EL (cell line): ENCODE data around the gene AHSG.

Experiments
- DNase-seq: peaks from one replicate; pipeline ENCODE4 v3.0.0-alpha.2; 2016

AHSG gene

GRCh38 chr3:186643493-186643892, 30.6 kb downstream of the AHSG start:
- DNase-seq = no peak

DNA sequence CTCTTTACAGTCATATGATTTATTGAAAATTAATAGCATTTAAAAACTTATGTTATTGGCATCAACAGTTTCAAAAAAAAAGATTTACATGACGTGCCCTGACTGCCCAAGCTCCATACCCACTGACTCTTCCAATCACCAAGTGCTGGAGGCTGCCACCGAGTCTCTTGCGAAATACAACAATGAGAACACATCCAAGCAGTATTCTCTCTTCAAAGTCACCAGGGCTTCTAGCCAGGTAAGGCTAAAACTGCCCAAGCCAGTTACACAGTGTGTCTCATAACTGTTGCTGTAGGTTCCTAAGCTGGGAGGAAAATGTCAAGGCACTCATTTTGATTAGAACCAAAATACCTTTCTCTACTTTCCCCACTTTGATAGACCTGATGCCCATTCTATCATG, 31.8 kb downstream of the AHSG start:
- DNase-seq = no peak

DNA sequence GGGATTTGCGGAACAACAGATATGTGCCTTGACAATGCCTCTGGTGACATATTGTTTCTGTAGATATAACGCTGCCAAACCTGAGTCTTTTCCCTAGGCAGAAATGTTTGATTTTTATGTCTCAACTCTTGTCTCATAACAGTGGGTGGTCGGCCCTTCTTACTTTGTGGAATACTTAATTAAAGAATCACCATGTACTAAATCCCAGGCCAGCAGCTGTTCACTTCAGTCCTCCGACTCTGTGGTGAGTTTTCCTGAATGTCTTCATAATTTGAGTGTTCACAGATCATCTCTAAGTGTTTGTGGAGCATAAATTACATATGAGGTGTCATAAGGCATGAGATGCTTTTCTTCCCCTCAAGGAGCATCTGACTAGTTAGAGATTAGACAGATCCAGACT, 33.2 kb downstream of the AHSG start:
- no peak for DNase-seq

GRCh38 chr3:186646841-186647240, 34.0 kb downstream of the AHSG start:
- no peak for DNase-seq

DNA sequence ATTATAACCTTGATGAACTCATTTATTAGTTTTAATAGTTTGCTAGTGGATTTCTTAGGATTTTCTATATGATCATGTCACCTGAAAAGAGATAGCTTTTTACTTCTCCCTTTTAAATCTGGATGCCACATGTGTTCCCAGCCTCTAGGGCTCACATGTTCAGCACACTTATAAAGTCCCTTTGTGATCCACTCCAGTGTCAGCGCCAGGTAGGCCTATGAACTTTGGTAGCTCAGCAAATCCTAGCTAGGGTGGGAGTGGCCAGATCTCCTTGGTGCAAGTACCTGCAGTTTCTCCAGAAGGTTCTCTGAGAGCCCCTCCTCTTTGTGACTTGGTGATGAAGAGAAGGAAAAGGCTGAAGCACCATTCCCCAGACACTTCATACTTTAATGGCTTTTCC, 36.0 kb downstream of the AHSG start:
- no peak for DNase-seq

DNA sequence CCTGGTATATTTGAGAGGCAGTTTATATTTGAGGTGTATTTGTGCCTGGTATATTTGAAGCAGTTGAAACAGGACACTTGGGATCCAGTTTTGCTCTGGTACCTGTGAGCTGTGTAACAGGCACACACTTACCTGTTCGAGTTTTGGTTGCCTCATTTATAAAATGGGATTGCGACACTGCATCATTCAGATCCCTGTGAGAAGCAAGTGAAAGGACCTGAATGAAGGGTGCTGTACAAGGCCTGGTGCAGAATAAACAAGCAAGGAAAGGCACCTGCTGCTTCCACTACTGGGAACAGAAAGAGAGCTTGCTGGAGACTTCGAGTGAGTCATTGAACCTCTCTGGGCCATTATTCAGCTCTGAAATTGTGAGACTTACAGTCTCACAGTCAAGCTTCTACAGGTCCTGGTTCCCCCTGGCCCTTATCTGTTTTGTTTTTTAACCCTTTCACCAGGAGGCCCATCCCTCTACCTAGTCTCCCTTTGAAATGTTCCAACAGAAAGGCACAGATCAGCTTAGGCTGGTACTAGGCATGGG, 38.9 kb downstream of the AHSG start:
- no peak for DNase-seq

DNA sequence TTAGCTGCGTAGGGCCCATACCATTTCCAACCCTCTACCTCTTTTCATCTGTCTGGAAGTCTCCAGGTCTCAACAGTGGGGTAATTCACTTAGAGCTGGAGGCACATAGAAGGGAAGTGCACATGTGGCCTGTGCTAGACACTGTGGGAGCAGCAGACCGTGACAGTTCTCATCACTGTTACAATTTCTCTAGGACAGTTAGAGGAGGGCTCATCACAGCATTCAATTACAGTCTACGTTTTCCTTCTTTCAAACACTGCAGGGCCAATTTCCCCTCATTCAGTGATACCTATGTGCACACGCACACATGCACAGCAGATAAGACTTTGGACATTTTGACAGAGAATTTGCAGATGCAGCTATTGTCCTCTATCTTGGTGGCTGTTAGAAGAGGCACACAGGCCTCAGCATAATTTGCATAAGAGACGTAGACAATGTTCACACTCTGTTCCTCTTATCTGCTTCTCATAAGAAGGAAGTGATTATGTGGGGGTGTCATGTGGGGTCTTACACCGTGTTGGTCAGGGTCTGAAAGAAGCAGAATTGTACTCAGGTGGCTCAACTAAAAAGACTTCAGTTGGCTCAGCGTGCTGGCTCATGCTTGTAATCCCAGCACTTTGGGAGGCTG, 40.3 kb downstream of the AHSG start:
- no peak for DNase-seq

DNA sequence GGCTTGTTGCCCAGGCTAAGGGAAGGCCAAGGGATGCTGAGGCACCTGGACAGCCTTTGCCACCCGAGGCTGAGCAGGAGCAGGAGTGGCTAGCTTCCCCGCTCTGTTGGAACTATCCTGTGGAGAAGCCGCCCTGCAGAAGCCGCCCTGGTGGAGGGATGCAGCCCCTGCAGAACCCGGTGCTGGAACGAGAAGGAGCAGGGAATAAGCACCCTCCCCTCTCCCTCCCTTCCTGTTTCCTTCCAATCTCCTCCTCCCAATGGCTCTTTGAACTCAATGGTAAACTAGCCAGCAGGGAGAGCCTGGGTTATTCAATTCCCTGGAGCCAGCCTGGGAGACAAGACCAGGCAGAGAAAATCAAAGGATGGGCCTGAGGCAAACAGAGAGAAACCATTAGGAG, 41.1 kb downstream of the AHSG start:
- DNase-seq = no peak

DNA sequence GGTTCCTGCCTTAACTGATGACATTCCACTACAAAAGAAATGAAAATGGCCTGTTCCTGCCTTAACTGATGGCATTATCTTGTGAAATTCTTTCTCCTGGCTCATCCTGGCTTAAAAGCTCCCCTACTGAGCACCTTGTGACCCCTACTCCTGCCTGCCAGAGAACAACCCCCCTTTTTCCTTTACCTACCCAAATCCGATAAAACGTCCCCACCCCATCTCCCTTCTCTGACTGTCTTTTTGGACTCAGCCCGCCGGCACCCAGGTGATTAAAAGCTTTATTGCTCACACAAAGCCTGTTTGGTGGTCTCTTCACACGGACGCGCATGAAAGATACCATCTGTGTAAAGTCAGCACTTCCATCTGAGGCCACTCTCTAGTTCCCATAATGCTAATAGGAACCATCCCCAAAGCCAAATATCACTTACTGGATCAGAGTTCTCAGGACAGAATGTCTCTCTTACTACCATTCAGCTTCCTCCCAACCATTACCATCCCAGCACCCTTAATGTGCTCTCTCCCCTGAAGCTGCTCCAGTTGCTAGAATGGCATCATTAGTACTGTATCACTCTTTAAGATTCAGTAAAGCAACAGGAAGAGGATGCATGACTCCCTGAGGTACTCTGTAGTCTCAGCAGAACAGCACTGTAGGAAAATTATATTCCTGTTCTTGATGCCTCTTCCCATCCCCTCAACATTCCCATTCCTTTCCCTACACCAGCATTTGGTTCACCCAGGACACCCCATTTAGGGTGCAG, 50.7 kb downstream of the AHSG start:
- DNase-seq = no peak

DNA sequence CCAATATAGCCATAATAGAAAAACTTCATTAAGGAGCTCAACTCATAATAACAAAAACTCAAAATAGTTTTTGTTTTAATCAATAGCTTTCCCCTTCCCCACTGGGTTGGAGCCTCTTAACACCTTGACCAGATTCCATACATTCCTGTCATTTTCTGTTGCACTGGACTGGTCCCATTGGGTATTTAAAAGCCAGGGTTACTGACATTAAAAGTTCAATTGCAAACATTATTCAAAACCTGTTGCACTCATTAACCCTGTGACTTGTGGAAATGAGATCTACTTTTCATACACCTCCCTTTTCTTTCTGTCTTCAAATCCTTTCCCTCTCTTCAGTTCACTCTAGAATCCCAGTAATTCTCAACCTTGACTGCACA, 51.2 kb downstream of the AHSG start:
- DNase-seq = no peak

DNA sequence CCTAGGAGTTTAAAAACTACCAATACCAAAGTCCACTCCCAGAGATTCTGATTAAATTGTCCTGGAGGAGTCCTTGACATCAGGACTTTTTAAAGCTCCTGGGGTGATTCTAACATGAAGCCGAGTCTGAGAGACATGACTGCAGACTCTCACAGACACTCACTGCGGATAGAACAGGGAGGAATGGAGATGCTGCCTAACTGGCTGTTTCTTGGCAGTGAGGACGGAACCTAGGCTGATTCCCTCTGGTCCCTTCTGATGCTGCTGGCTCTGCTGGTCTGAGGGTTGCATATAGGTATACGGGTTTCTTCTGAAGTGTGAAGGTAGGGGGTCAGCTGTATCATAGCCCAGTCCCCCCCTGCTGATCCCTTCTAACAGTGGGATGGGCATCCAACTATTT, 51.6 kb downstream of the AHSG start:
- DNase-seq = no peak

- no peak for DNase-seq
Observed at GRCh38 chr3:186665625-186666188, 52.8 kb downstream of the AHSG start, which contains the start of gene HRG. TSS of gene HRG (plus strand) at chr3:186666014. CDS start at chr3:186666032, 18 bp downstream.

DNA sequence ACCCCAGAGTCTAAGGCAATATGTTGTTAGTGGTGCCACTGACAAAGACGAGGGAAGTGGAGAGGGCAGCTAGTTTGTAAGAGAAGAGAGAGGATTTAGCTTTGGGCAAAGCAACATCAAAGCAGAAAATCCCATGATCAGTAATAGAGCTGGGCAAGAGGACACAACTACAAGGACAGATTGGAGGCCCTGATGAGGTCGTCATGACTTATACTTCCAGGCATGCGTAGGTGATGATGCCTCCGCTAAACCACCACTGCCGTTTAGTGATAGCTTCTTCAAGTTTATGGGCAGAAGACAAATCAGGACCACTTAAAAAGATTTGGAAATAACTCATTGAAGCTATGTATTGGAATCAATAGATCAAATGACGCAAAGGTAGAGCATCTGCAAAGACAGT, 55.6 kb downstream of the AHSG start:
- no peak for DNase-seq

- no peak for DNase-seq
Observed at GRCh38 chr3:186669378-186670084, 56.7 kb downstream of the AHSG start.

DNA sequence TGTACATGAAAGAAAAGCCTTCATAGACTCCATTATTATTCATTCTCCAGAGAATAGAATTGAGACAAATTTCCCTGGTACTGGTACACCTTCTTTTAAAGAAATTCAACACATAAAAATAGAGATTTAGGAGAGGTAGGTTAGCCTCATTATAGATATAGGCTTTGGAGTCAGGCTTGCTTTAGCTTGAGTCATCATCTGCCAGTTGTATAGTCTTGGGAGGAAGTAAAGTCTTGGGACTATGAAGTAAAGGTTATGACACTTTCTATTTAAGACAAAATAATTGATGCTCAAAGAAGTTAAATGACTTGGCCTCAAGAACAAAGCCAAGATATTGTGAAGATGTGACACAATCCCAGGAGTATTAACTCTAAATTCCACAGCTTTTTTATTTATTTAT, 57.3 kb downstream of the AHSG start:
- DNase-seq = no peak
